BE2C (cell line): ENCODE measurements around the gene HMX2.

Source experiments
- DNase-seq: peaks from one replicate; pipeline ENCODE4 v3.0.0-alpha.2; 2020
- H3K27me3 ChIP-seq: fragments of 250-450 bp; sonication (Bioruptor Pico); 2 replicates; pipeline ENCODE4 v1.5.1; 2020; ENCODE audit warnings: mild to moderate bottlenecking
- H3K36me3 ChIP-seq: fragments of 250-450 bp; sonication (Bioruptor Pico); 2 replicates; pipeline ENCODE4 v1.5.1; 2020; ENCODE audit warnings: mild to moderate bottlenecking
- H3K4me1 ChIP-seq: fragments of 250-450 bp; sonication (Bioruptor Pico); 2 replicates; pipeline ENCODE4 v1.5.1; 2020
- H3K4me3 ChIP-seq: 2 replicates; pipeline ENCODE4 v1.5.1; 2011; ENCODE audit warnings: low read depth, low read length
- H3K9me3 ChIP-seq: fragments of 250-450 bp; sonication (Bioruptor Pico); 2 replicates; pipeline ENCODE4 v1.5.1; 2020
- TF ChIP-seq, protein P1 (sequence below): IDR thresholded peaks from 2 replicates; pipeline ENCODE4 v1.5.1; 2012; ENCODE audit warnings: mild to moderate bottlenecking, low read depth, low read length

HMX2 gene

DNA sequence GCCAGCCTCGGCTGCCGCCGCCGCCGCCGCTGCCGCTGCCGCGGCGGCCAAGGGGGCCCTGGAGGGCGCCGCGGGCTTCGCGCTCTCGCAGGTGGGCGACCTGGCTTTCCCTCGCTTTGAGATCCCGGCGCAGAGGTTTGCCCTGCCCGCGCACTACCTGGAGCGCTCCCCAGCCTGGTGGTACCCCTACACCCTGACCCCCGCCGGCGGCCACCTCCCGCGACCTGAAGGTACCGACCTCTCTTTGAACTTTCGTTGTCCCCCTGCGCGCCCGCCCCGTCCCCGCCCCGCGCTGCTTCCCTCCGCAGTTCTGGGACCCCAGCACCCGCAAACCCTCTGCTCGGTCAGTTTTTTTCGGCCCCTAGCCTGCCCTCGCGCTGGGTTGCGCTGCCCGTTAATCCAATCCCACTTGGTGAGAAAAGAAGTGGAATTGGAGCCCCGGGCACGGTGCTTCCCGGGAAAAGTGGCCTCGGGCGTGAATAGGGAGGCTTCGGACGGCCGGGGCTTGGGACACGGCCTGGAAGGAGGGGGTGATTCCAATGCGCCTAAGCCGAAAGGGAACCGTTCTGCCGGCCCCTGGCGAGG, 11.6 kb upstream of the HMX2 start:
- Histone ChIP-seq H3K4me1 (no peaks in the 10 kb centered on the region), H3K36me3 (no peaks in the 10 kb centered on the region), H3K4me3 (no peak overlapping the region), H3K27me3 (peaks cover 100% of the 10 kb centered on the region), H3K9me3 (no peaks in the 10 kb centered on the region)
- no peak for DNase-seq
- TF ChIP-seq, protein P1, sequence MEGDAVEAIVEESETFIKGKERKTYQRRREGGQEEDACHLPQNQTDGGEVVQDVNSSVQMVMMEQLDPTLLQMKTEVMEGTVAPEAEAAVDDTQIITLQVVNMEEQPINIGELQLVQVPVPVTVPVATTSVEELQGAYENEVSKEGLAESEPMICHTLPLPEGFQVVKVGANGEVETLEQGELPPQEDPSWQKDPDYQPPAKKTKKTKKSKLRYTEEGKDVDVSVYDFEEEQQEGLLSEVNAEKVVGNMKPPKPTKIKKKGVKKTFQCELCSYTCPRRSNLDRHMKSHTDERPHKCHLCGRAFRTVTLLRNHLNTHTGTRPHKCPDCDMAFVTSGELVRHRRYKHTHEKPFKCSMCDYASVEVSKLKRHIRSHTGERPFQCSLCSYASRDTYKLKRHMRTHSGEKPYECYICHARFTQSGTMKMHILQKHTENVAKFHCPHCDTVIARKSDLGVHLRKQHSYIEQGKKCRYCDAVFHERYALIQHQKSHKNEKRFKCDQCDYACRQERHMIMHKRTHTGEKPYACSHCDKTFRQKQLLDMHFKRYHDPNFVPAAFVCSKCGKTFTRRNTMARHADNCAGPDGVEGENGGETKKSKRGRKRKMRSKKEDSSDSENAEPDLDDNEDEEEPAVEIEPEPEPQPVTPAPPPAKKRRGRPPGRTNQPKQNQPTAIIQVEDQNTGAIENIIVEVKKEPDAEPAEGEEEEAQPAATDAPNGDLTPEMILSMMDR = no peak

DNA sequence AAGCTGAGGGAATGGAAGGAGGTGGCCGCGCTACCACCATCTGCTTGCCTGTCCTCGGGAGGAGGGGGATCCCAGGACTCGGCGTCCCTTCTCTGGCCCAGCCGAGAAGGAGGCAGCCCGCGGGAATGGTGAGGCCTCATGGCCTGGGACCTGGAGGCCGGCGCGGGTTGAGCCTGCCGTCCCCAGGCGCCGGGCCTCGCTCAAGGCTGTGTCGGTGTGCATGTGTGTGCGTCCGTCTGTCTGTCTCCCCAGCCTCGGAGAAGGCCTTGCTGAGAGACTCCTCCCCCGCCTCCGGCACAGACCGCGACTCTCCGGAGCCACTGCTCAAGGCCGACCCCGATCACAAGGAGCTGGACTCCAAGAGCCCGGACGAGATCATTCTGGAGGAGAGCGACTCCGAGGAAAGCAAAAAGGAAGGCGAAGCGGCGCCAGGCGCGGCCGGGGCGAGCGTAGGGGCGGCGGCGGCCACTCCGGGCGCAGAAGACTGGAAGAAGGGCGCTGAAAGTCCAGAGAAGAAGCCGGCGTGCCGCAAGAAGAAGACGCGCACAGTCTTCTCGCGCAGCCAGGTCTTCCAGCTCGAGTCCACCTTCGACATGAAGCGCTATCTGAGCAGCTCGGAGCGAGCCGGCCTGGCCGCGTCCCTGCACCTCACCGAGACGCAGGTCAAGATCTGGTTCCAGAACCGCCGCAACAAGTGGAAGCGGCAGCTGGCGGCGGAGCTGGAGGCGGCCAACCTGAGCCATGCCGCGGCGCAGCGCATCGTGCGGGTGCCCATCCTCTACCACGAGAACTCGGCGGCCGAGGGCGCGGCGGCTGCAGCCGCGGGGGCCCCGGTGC, 10.9 kb upstream of the HMX2 start:
- peaks cover 100% of the 10 kb centered on the region for H3K27me3 ChIP-seq
- H3K9me3 ChIP-seq = no peaks in the 10 kb centered on the region
- TF ChIP-seq, protein P1 = no peak
- DNase-seq = no peak
- no peak overlapping the region for H3K4me3 ChIP-seq
- H3K4me1 ChIP-seq = no peaks in the 10 kb centered on the region
- H3K36me3 ChIP-seq = no peaks in the 10 kb centered on the region

DNA sequence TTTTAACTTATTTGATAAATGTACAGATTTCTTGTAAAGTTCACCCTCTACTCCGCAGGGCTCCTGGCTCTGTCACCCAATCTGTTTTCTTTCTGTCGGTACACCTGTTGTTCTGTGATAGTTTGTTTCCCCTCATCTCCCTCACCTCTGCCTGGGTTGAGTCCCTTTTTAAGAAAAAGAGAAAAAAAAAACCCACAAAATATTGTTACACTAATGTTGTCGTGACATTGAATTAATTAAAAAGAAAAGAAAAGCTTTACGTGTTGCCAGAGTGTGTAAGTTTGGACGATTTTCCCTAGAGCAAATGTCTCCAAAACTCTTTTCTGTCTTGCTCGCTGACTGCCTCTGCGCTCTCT, 8.8 kb upstream of the HMX2 start:
- H3K9me3 ChIP-seq = no peaks in the 10 kb centered on the region
- DNase-seq = no peak
- H3K36me3 ChIP-seq = no peaks in the 10 kb centered on the region
- TF ChIP-seq, protein P1 = no peak
- H3K4me3 ChIP-seq = no peak overlapping the region
- no peaks in the 10 kb centered on the region for H3K4me1 ChIP-seq
- H3K27me3 ChIP-seq = peaks cover 100% of the 10 kb centered on the region

DNA sequence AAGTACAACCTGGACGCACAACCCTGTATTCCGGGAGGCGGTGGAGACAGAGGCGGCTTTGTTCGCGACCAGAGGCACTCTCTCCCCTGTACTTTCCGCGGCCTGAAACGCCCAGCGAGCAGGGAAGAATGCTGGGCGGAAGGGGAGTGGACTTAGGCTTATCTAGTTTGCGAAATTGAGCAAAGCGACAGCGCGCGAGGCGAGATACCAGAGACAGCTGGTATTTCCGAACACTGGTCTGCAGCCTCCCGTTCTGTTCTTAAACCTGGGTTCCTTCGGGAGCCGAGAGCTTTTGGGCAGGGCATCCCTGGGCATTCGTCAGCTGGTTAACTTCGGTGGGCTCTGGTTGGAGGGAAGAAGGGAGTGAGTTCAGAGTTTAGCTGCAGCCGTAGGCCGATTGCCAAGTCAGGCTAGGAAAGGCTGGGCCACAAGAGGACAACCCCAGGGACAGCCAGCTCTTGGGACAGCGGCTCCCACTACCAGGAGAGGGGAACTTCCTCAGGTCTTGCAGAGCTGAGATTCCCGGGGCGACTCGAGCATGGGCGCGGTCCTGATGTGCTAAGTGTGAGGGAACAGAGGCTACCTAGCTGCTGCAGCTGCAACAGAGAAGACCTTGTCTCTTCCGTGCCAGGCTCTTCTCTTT, 8.3 kb upstream of the HMX2 start:
- TF ChIP-seq, protein P1 = no peak
- no peaks in the 10 kb centered on the region for H3K4me1 ChIP-seq
- H3K36me3 ChIP-seq = no peaks in the 10 kb centered on the region
- H3K4me3 ChIP-seq = no peak overlapping the region
- no peak for DNase-seq
- H3K9me3 ChIP-seq = no peaks in the 10 kb centered on the region
- H3K27me3 ChIP-seq = peaks cover 100% of the 10 kb centered on the region

DNA sequence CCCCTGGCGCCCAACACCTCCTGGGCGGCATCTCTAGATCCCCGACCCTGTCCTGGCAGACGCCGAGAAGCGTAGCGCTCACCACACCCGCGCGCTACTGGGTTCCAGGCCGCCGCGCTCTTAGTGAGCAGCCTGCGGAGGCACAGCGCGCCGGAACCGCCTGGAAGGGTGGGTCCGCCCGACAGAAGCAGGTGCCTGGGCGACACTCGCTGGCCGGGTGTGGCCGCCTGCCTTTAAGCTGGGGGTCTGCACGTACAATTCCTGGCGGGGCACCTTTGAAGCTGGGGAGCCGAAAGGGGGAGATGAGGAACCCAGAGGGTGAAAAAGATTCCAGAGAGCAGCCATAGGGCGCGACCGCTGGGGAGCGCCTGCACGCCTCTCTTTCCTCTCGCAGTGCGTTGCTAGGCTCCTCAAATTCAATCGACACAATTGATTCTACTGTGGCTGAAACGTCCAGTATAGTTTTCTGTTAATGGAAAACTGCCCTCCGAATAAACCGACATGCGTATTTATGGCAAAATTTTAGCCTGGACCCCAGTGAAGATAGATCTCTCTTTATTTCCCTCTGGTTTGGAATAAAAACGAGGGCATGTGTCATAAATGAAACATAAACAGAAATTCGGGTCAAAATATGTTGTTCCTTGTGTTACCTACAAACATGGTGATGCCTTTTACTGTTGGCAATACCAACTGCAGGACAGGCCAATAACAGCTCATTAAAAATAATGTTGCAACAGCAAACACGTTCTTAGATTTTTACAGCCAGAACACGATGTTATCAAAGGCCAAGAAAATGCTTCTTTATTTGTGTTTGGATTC, 7.6 kb upstream of the HMX2 start:
- TF ChIP-seq, protein P1 = peak; percentile 29; the same call in 1 of the 2 replicates

More for the DNA sequence above, 7.6 kb upstream of the HMX2 start:
- H3K27me3 ChIP-seq = peaks cover 100% of the 10 kb centered on the region
- H3K4me1 ChIP-seq = no peaks in the 10 kb centered on the region
- H3K4me3 ChIP-seq = no peak overlapping the region
- no peaks in the 10 kb centered on the region for H3K36me3 ChIP-seq
- DNase-seq = no peak
- H3K9me3 ChIP-seq = no peaks in the 10 kb centered on the region
